ENCODE measurements around the gene TBPL2. TPM values are rescaled to one million over a fixed set of nuclear protein-coding genes. Genes with fewer than 3 reads are reported as not detected.

Gene TBPL2
- not detected in 2 replicates for total RNA-seq (2014; rRNA removed; shearing (Covaris generic))
- polyA plus RNA-seq (2016; fragmentation: Nextera tagmentation; extraction: Ambion mirVana) = not detected in 2 replicates

DNA sequence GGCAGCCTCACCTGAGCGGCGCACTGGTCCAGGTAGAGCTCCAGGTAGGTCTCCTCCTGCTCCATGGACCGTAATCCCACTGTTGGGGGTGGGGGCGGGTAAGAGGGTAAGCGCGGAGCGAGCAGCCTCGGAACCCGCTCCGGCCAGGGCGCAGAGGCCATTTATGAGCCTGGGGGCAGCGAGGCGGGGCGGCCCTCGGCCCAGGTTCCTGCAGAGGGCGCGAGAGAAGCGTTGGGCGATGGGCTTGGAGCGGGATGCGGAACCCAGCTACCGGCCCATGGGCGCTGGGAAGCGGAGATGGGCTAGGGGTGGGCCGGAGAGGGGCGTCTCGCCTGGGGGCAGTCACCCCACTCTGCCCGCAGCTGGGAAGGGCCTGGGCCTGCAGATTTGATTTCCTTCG lies at the start of gene TBPL2:
TSS of gene TBPL2 (minus strand) at position 232 of the 400 bp plus-strand sequence. CDS start at position 65, 167 bp downstream.
- Histone ChIP-seq H3K4me2 (ENCODE audit: unreplicated experiment) (no peak within 1 kb of the TSS), H2AFZ (no peak within 1 kb of the TSS), H3K9me2 (ENCODE audit: insufficient read depth) (no peaks in the 10 kb centered on the region), H3K4me3 (no peak within 1 kb of the TSS), H3K79me2 (ENCODE audit: insufficient read depth) (no peaks in the 10 kb centered on the region), H3K4me1 (ENCODE audit: insufficient read depth) (no peaks in the 10 kb centered on the region), H3K9ac (no peak within 1 kb of the TSS), H3K36me3 (ENCODE audit: low read depth) (no peaks in the 10 kb centered on the region), H3F3A (ENCODE audit: insufficient read depth) (no peaks in the 10 kb centered on the region), H3K9me3 (ENCODE audit: low read depth) (no peaks in the 10 kb centered on the region), H3K27ac (no peak within 1 kb of the TSS), H3K27me3 (replicated peaks; ENCODE audit: insufficient read depth) (no peaks in the 10 kb centered on the region), H4K20me1 (ENCODE audit: insufficient read depth) (no peaks in the 10 kb centered on the region)
- TF ChIP-seq EZH2 (IDR thresholded peaks at IDR 0.05; ENCODE audit: insufficient read depth, poor library complexity, severe bottlenecking) (no peak), EZH2phosphoT487 (IDR thresholded peaks at IDR 0.05; ENCODE audit: insufficient read depth, low read depth) (no peak)
- 42% methylated on average over 21 to 29 of the region's 29 CpGs for WGBS, 2 experiments (ENCODE audit: low coverage in 1 of 2, low lambda C conversion rate in 2 of 2, missing lambda C conversion rate in 2 of 2)
- in situ Hi-C loops (cut with MboI) = loop anchor here (25.0 kb wide), 2 partner anchors 197 to 1047 kb away; no protein-coding TSS in a partner anchor
- no peak for DNase-seq

- Histone ChIP-seq H3K36me3 (ENCODE audit: low read depth) (no peaks in the 10 kb centered on the region), H3K4me3 (no peak overlapping the region), H3K4me1 (ENCODE audit: insufficient read depth) (no peaks in the 10 kb centered on the region), H3K4me2 (ENCODE audit: unreplicated experiment) (no peak overlapping the region), H3K9me3 (ENCODE audit: low read depth) (no peaks in the 10 kb centered on the region), H2AFZ (peak overlapping the region; percentile 38; the same call in 1 of the 2 replicates), H3F3A (ENCODE audit: insufficient read depth) (no peaks in the 10 kb centered on the region), H3K9me2 (ENCODE audit: insufficient read depth) (no peaks in the 10 kb centered on the region), H3K79me2 (ENCODE audit: insufficient read depth) (no peaks in the 10 kb centered on the region), H3K27ac (no peak overlapping the region), H3K9ac (no peak overlapping the region), H3K27me3 (replicated peaks; ENCODE audit: insufficient read depth) (no peaks in the 10 kb centered on the region), H4K20me1 (ENCODE audit: insufficient read depth) (no peaks in the 10 kb centered on the region)
- DNase-seq = no peak
- no peak for TF ChIP-seq EZH2phosphoT487 (IDR thresholded peaks at IDR 0.05; ENCODE audit: insufficient read depth, low read depth)
- TF ChIP-seq EZH2 (IDR thresholded peaks at IDR 0.05; ENCODE audit: insufficient read depth, poor library complexity, severe bottlenecking) = no peak
- in situ Hi-C loops (cut with MboI) = no loop called here
- WGBS, 2 experiments (ENCODE audit: low coverage in 1 of 2, low lambda C conversion rate in 2 of 2, missing lambda C conversion rate in 2 of 2) = 29 to 33% methylated on average over 4 of the region's 4 CpGs
Measured at GRCh38 chr14:55488204-55488603, 47.8 kb upstream of the TBPL2 start.

- no peaks in the 10 kb centered on the region for H3F3A ChIP-seq (ENCODE audit: insufficient read depth)
- H3K9ac ChIP-seq = no peak overlapping the region
- H3K27ac ChIP-seq = no peak overlapping the region
- H3K79me2 ChIP-seq (ENCODE audit: insufficient read depth) = no peaks in the 10 kb centered on the region
- in situ Hi-C loops (cut with MboI) = no loop called here
- no peak overlapping the region for H3K4me3 ChIP-seq
- no peak overlapping the region for H3K4me2 ChIP-seq (ENCODE audit: unreplicated experiment)
- H3K9me3 ChIP-seq (ENCODE audit: low read depth) = no peaks in the 10 kb centered on the region
- no peaks in the 10 kb centered on the region for H3K36me3 ChIP-seq (ENCODE audit: low read depth)
- WGBS, 2 experiments (ENCODE audit: low coverage in 1 of 2, low lambda C conversion rate in 2 of 2, missing lambda C conversion rate in 2 of 2) = 63 to 69% methylated on average over 4 of the region's 4 CpGs
- no peaks in the 10 kb centered on the region for H3K9me2 ChIP-seq (ENCODE audit: insufficient read depth)
- no peak overlapping the region for H2AFZ ChIP-seq
- H3K4me1 ChIP-seq (ENCODE audit: insufficient read depth) = no peaks in the 10 kb centered on the region
- peak; percentile 6 for DNase-seq
- TF ChIP-seq EZH2phosphoT487 (IDR thresholded peaks at IDR 0.05; ENCODE audit: insufficient read depth, low read depth) (no peak), EZH2 (IDR thresholded peaks at IDR 0.05; ENCODE audit: insufficient read depth, poor library complexity, severe bottlenecking) (no peak)
- no peaks in the 10 kb centered on the region for H4K20me1 ChIP-seq (ENCODE audit: insufficient read depth)
- no peaks in the 10 kb centered on the region for H3K27me3 ChIP-seq (replicated peaks; ENCODE audit: insufficient read depth)
Measured at GRCh38 chr14:55482936-55483605, 42.7 kb upstream of the TBPL2 start.

GRCh38 chr14:55481769-55482168 lies 41.4 kb upstream of the TBPL2 start:
- no peak for TF ChIP-seq EZH2 (IDR thresholded peaks at IDR 0.05; ENCODE audit: insufficient read depth, poor library complexity, severe bottlenecking)
- H3K9me2 ChIP-seq (ENCODE audit: insufficient read depth) = no peaks in the 10 kb centered on the region
- no peak for DNase-seq

More at GRCh38 chr14:55481769-55482168, 41.4 kb upstream of the TBPL2 start:
- no peaks in the 10 kb centered on the region for H3K27me3 ChIP-seq (replicated peaks; ENCODE audit: insufficient read depth)
- no peak overlapping the region for H2AFZ ChIP-seq
- H3K4me3 ChIP-seq = no peak overlapping the region
- H3K4me2 ChIP-seq (ENCODE audit: unreplicated experiment) = no peak overlapping the region
- H3K36me3 ChIP-seq (ENCODE audit: low read depth) = no peaks in the 10 kb centered on the region
- H4K20me1 ChIP-seq (ENCODE audit: insufficient read depth) = no peaks in the 10 kb centered on the region
- H3K9ac ChIP-seq = no peak overlapping the region
- H3K27ac ChIP-seq = no peak overlapping the region
- 77 to 78% methylated on average over 5 of the region's 5 CpGs for WGBS, 2 experiments (ENCODE audit: low coverage in 1 of 2, low lambda C conversion rate in 2 of 2, missing lambda C conversion rate in 2 of 2)
- no peaks in the 10 kb centered on the region for H3K9me3 ChIP-seq (ENCODE audit: low read depth)
- in situ Hi-C loops (cut with MboI) = no loop called here
- no peaks in the 10 kb centered on the region for H3K4me1 ChIP-seq (ENCODE audit: insufficient read depth)
- H3K79me2 ChIP-seq (ENCODE audit: insufficient read depth) = no peaks in the 10 kb centered on the region
- H3F3A ChIP-seq (ENCODE audit: insufficient read depth) = no peaks in the 10 kb centered on the region

Data from GM23248 (cell line).